WTC11 (cell line): ENCODE results near the gene SLC49A3. TPM values are rescaled to one million over a fixed set of nuclear protein-coding genes. Genes with fewer than 3 reads are reported as not detected.

Experiments used
- ATAC-seq: fragments of 200-7000 bp; cut with Tn5 transposase; 2 replicates; pipeline ENCODE4 v1.10.0; 2021; ENCODE audit warnings: mild to moderate bottlenecking, moderate library complexity
- CTCF ChIA-PET: fragments of 300-600 bp; sonication (Branson Sonifier 250); formaldehyde crosslinking; loops from one replicate; lab custom pipeline; 2021; ENCODE audit warnings: antibody characterized with exemption; lab: Charles Lee
- POLR2A ChIA-PET: fragments of 350-600 bp; sonication (Branson Sonifier 250); formaldehyde crosslinking; loops from one replicate; lab custom pipeline; 2021; ENCODE audit warnings: antibody characterized with exemption; lab: Charles Lee
- DNase-seq: peaks from one replicate; pipeline ENCODE4 v3.0.0; 2021; ENCODE audit warnings: low spot score
- H3K27ac Mint-ChIP-seq: 2 replicates; pipeline ENCODE4 v1.8.0; 2021; ENCODE audit warnings: mixed read lengths
- H3K27me3 Mint-ChIP-seq: 2 replicates; pipeline ENCODE4 v1.8.0; 2021; ENCODE audit warnings: low read depth, mild to moderate bottlenecking, moderate library complexity, mixed read lengths
- H3K36me3 Mint-ChIP-seq: 2 replicates; pipeline ENCODE4 v1.8.0; 2021; ENCODE audit warnings: mixed read lengths
- H3K4me1 Mint-ChIP-seq: 2 replicates; pipeline ENCODE4 v1.8.0; 2022; ENCODE audit warnings: mixed read lengths
- H3K4me3 Mint-ChIP-seq: 2 replicates; pipeline ENCODE4 v1.8.0; 2021; ENCODE audit warnings: mild to moderate bottlenecking, moderate library complexity, mixed read lengths
- H3K9me3 Mint-ChIP-seq: 2 replicates; pipeline ENCODE4 v1.8.0; 2021; ENCODE audit warnings: mixed read lengths
- ATF1 ChIP-seq: sonication (generic); formaldehyde crosslinking; IDR thresholded peaks from 2 replicates; pipeline ENCODE4 v1.8.1; 2023; ENCODE audit warnings: mild to moderate bottlenecking, moderate library complexity, missing genetic modification reagents
- GRHL2 ChIP-seq: fragments of 250-450 bp; sonication (Bioruptor Pico); IDR thresholded peaks from 2 replicates; pipeline ENCODE4 v1.8.0; 2022; ENCODE audit warnings: mild to moderate bottlenecking, moderate library complexity; ENCODE audit not compliant: insufficient replicate concordance, severe bottlenecking
- GTF2I ChIP-seq: fragments of 250-450 bp; sonication (Bioruptor Pico); conservative IDR thresholded peaks from 2 replicates; pipeline ENCODE4 v1.4.0; 2021; ENCODE audit warnings: mild to moderate bottlenecking
- IRF2 ChIP-seq: sonication (generic); formaldehyde crosslinking; IDR thresholded peaks from 2 replicates; pipeline ENCODE4 v1.8.0; 2022; ENCODE audit warnings: low read depth, missing genetic modification reagents, borderline replicate concordance
- NR2C2 ChIP-seq: sonication (generic); formaldehyde crosslinking; IDR thresholded peaks from 2 replicates; pipeline ENCODE4 v1.8.0; 2022; ENCODE audit warnings: mild to moderate bottlenecking, missing genetic modification reagents
- OVOL2 ChIP-seq: fragments of 250-450 bp; sonication (Bioruptor Pico); IDR thresholded peaks from 2 replicates; pipeline ENCODE4 v1.9.0; 2021; ENCODE audit warnings: mild to moderate bottlenecking, borderline replicate concordance
- SP1 ChIP-seq: sonication (generic); formaldehyde crosslinking; conservative IDR thresholded peaks from 2 replicates; pipeline ENCODE4 v1.8.1; 2022; ENCODE audit warnings: missing genetic modification reagents
- TCF7 ChIP-seq: sonication (generic); formaldehyde crosslinking; IDR thresholded peaks from 2 replicates; pipeline ENCODE4 v1.8.0; 2022; ENCODE audit warnings: mild to moderate bottlenecking, low read depth, missing genetic modification reagents, moderate library complexity
- ZBTB43 ChIP-seq: sonication (generic); formaldehyde crosslinking; IDR thresholded peaks from 2 replicates; pipeline ENCODE4 v1.8.1; 2023; ENCODE audit warnings: mild to moderate bottlenecking, missing genetic modification reagents
- total RNA-seq: library from RNA; stranded (reverse); gene quantifications from 3 replicates; pipeline ENCODE4 v1.2.3, GENCODE V29; 2021
- TF ChIP-seq, protein P1 (sequence below): sonication (generic); formaldehyde crosslinking; IDR thresholded peaks from 2 replicates; pipeline ENCODE4 v1.8.0; 2022; ENCODE audit warnings: mild to moderate bottlenecking, missing genetic modification reagents
- TF ChIP-seq, protein P2 (sequence below): fragments of 250-450 bp; sonication (Bioruptor Pico); IDR thresholded peaks from 2 replicates; pipeline ENCODE4 v1.8.0; 2021; ENCODE audit warnings: mild to moderate bottlenecking
- TF ChIP-seq, protein P3 (sequence below): sonication (generic); formaldehyde crosslinking; IDR thresholded peaks from 2 replicates; pipeline ENCODE4 v1.8.1; 2022; ENCODE audit warnings: low read depth, mild to moderate bottlenecking, moderate library complexity, missing genetic modification reagents, borderline replicate concordance
- TF ChIP-seq, protein P4 (sequence below): sonication (generic); formaldehyde crosslinking; IDR thresholded peaks from 2 replicates; pipeline ENCODE4 v1.8.1; 2023; ENCODE audit warnings: mild to moderate bottlenecking, missing genetic modification reagents, moderate library complexity
- TF ChIP-seq, protein P5 (sequence below): fragments of 250-450 bp; sonication (Bioruptor Pico); IDR thresholded peaks from 2 replicates; pipeline ENCODE4 v1.9.0; 2021; ENCODE audit warnings: mild to moderate bottlenecking, borderline replicate concordance

Gene SLC49A3
- total RNA-seq, 1 experiment from 2014 or later, result 5.8 TPM

- TF ChIP-seq, protein P1, sequence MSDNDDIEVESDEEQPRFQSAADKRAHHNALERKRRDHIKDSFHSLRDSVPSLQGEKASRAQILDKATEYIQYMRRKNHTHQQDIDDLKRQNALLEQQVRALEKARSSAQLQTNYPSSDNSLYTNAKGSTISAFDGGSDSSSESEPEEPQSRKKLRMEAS (CRISPR knock-in tag), result no peak
- TF ChIP-seq SP1 (CRISPR knock-in tag) (no peak), NR2C2 (no peak), ATF1 (CRISPR knock-in tag) (no peak)
- TF ChIP-seq, protein P2, sequence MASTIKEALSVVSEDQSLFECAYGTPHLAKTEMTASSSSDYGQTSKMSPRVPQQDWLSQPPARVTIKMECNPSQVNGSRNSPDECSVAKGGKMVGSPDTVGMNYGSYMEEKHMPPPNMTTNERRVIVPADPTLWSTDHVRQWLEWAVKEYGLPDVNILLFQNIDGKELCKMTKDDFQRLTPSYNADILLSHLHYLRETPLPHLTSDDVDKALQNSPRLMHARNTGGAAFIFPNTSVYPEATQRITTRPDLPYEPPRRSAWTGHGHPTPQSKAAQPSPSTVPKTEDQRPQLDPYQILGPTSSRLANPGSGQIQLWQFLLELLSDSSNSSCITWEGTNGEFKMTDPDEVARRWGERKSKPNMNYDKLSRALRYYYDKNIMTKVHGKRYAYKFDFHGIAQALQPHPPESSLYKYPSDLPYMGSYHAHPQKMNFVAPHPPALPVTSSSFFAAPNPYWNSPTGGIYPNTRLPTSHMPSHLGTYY (CRISPR knock-in tag), result no peak
- TF ChIP-seq, protein P3, sequence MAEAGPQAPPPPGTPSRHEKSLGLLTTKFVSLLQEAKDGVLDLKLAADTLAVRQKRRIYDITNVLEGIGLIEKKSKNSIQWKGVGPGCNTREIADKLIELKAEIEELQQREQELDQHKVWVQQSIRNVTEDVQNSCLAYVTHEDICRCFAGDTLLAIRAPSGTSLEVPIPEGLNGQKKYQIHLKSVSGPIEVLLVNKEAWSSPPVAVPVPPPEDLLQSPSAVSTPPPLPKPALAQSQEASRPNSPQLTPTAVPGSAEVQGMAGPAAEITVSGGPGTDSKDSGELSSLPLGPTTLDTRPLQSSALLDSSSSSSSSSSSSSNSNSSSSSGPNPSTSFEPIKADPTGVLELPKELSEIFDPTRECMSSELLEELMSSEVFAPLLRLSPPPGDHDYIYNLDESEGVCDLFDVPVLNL (CRISPR knock-in tag), result no peak
These were observed 35.7 kb downstream of the SLC49A3 start (continued) for GRCh38 chr4:653080-653821.

- DNase-seq, result no peak
- H3K4me3 Mint-ChIP-seq, result no peak overlapping the region
- POLR2A ChIA-PET, result interaction anchor here (0.6 kb wide), 1 partner anchor 8 kb away, joined by 5 read pairs; no protein-coding TSS in a partner anchor
These were observed 36.9 kb downstream of the SLC49A3 start for GRCh38 chr4:651884-652642.

More at GRCh38 chr4:651884-652642, 36.9 kb downstream of the SLC49A3 start:
- Mint-ChIP-seq H3K4me1 (0 out of 2 replicates have a peak, but pooled peaks cover 4% of the 10 kb centered on the region), H3K9me3 (no peaks in the 10 kb centered on the region), H3K27me3 (peaks cover 3% of the 10 kb centered on the region; the same call in 1 of the 2 replicates), H3K27ac (no peak overlapping the region), H3K36me3 (no peaks in the 10 kb centered on the region)
- TF ChIP-seq OVOL2 (CRISPR knock-in tag), result no peak
- TF ChIP-seq, protein P4, sequence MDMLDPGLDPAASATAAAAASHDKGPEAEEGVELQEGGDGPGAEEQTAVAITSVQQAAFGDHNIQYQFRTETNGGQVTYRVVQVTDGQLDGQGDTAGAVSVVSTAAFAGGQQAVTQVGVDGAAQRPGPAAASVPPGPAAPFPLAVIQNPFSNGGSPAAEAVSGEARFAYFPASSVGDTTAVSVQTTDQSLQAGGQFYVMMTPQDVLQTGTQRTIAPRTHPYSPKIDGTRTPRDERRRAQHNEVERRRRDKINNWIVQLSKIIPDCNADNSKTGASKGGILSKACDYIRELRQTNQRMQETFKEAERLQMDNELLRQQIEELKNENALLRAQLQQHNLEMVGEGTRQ (CRISPR knock-in tag), result no peak
- TF ChIP-seq GRHL2 (CRISPR knock-in tag), result no peak
- no peak for TF ChIP-seq IRF2 (CRISPR knock-in tag)
- TF ChIP-seq, protein P5, sequence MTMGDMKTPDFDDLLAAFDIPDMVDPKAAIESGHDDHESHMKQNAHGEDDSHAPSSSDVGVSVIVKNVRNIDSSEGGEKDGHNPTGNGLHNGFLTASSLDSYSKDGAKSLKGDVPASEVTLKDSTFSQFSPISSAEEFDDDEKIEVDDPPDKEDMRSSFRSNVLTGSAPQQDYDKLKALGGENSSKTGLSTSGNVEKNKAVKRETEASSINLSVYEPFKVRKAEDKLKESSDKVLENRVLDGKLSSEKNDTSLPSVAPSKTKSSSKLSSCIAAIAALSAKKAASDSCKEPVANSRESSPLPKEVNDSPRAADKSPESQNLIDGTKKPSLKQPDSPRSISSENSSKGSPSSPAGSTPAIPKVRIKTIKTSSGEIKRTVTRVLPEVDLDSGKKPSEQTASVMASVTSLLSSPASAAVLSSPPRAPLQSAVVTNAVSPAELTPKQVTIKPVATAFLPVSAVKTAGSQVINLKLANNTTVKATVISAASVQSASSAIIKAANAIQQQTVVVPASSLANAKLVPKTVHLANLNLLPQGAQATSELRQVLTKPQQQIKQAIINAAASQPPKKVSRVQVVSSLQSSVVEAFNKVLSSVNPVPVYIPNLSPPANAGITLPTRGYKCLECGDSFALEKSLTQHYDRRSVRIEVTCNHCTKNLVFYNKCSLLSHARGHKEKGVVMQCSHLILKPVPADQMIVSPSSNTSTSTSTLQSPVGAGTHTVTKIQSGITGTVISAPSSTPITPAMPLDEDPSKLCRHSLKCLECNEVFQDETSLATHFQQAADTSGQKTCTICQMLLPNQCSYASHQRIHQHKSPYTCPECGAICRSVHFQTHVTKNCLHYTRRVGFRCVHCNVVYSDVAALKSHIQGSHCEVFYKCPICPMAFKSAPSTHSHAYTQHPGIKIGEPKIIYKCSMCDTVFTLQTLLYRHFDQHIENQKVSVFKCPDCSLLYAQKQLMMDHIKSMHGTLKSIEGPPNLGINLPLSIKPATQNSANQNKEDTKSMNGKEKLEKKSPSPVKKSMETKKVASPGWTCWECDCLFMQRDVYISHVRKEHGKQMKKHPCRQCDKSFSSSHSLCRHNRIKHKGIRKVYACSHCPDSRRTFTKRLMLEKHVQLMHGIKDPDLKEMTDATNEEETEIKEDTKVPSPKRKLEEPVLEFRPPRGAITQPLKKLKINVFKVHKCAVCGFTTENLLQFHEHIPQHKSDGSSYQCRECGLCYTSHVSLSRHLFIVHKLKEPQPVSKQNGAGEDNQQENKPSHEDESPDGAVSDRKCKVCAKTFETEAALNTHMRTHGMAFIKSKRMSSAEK (CRISPR knock-in tag), result no peak
- no peak for TF ChIP-seq GTF2I (CRISPR knock-in tag)
- TF ChIP-seq ZBTB43 (CRISPR knock-in tag), result no peak
- TF ChIP-seq TCF7 (CRISPR knock-in tag), result no peak
- ATAC-seq, result no peak
- CTCF ChIA-PET, result interaction anchor here (0.6 to 0.9 kb wide), 2 partner anchors 32 to 49 kb away, joined by 3 read pairs; no protein-coding TSS in a partner anchor
